Hepatocyte (in vitro differentiated cells): ENCODE measurements around the gene CDON. TPM values are rescaled to one million over a fixed set of nuclear protein-coding genes. Genes with fewer than 3 reads are reported as not detected.

ENCODE experiments used
- DNase-seq: peaks from one replicate; pipeline ENCODE4 v3.0.0-alpha.2; 2016; ENCODE audit warnings: low spot score
- H2AFZ ChIP-seq: fragments of 200-600 bp; sonication (generic); 2 replicates; pipeline ENCODE4 v1.6.0; 2016; ENCODE audit warnings: antibody characterized with exemption, mild to moderate bottlenecking
- H3K27ac ChIP-seq: fragments of 200-600 bp; sonication (generic); 2 replicates; pipeline ENCODE4 v1.5.1; 2016; ENCODE audit warnings: mild to moderate bottlenecking
- H3K27me3 ChIP-seq: fragments of 200-600 bp; sonication (generic); 2 replicates; pipeline ENCODE4 v1.6.1; 2016
- H3K36me3 ChIP-seq: fragments of 200-600 bp; sonication (generic); replicated peaks from 2 replicates; pipeline ENCODE4 v1.5.1; 2016; ENCODE audit warnings: low read depth; ENCODE audit not compliant: insufficient read depth
- H3K4me1 ChIP-seq: fragments of 200-600 bp; sonication (generic); 2 replicates; pipeline ENCODE4 v1.5.1; 2016; ENCODE audit warnings: mild to moderate bottlenecking, moderate library complexity; ENCODE audit not compliant: insufficient read depth
- H3K4me2 ChIP-seq: fragments of 200-600 bp; sonication (generic); 2 replicates; pipeline ENCODE4 v1.6.0; 2016
- H3K4me3 ChIP-seq: fragments of 200-600 bp; sonication (generic); 2 replicates; pipeline ENCODE4 v1.5.1; 2016; ENCODE audit warnings: mild to moderate bottlenecking
- H3K79me2 ChIP-seq: fragments of 200-600 bp; sonication (generic); 2 replicates; pipeline ENCODE4 v1.6.0; 2017; ENCODE audit warnings: mild to moderate bottlenecking
- H3K9me2 ChIP-seq: fragments of 200-600 bp; sonication (generic); replicated peaks from 2 replicates; pipeline ENCODE4 v1.6.0; 2017; ENCODE audit warnings: mild to moderate bottlenecking; ENCODE audit not compliant: insufficient read depth
- H3K9me3 ChIP-seq: fragments of 200-600 bp; sonication (generic); 2 replicates; pipeline ENCODE4 v1.5.1; 2016; ENCODE audit warnings: low read depth, mild to moderate bottlenecking
- H4K20me1 ChIP-seq: fragments of 200-600 bp; sonication (generic); 2 replicates; pipeline ENCODE4 v1.6.0; 2016; ENCODE audit warnings: mild to moderate bottlenecking; ENCODE audit not compliant: insufficient read depth, poor library complexity, severe bottlenecking
- CTCF ChIP-seq: fragments of 200-600 bp; sonication (generic); IDR thresholded peaks from 2 replicates; pipeline ENCODE4 v1.5.1; 2016; ENCODE audit warnings: antibody characterized with exemption, mild to moderate bottlenecking; ENCODE audit not compliant: poor library complexity
- EZH2 ChIP-seq: fragments of 200-600 bp; sonication (generic); IDR thresholded peaks from 2 replicates; pipeline ENCODE4 v1.6.1; 2016; ENCODE audit warnings: antibody characterized with exemption, mild to moderate bottlenecking, borderline replicate concordance
- EZH2phosphoT487 ChIP-seq: fragments of 200-600 bp; sonication (generic); IDR thresholded peaks from one replicate; pipeline ENCODE4 v1.6.1; 2018; ENCODE audit warnings: antibody characterized with exemption, mild to moderate bottlenecking, low read depth, moderate library complexity; ENCODE audit not compliant: unreplicated experiment, severe bottlenecking
- WGBS: methylation state at CpG from one replicate; pipeline ENCODE4 v1.1.6; 2016; ENCODE audit warnings: low lambda C conversion rate; ENCODE audit errors: missing lambda C conversion rate; 5-methylcytosine and 5-hydroxymethylcytosine counted together
- polyA plus RNA-seq: library from polyadenylated mRNA; unstranded; fragments of >200 nt; fragmentation: Nextera tagmentation; extraction: Ambion mirVana; gene quantifications from 2 replicates; pipeline ENCODE4 v1.2.1, GENCODE V29; 2016
- total RNA-seq: library from RNA; depleted of rRNA; stranded (reverse); fragments of >200 nt; gene quantifications from 2 replicates; pipeline ENCODE4 v1.2.3, GENCODE V29; 2014

Gene CDON
- total and polyA plus RNA-seq, 2 experiments from 2014 or later = 17.5 to 41.9 TPM

- no peak overlapping the region for H3K4me3 ChIP-seq
- no peak overlapping the region for H3K4me2 ChIP-seq
- WGBS = 79% methylated on average over 4 of the region's 4 CpGs
- TF ChIP-seq EZH2 = no peak
- TF ChIP-seq CTCF = no peak
- TF ChIP-seq EZH2phosphoT487 = no peak
- H3K27me3 ChIP-seq = no peaks in the 10 kb centered on the region
- no peak for DNase-seq
- no peak overlapping the region for H2AFZ ChIP-seq
- H3K9me2 ChIP-seq = no peaks in the 10 kb centered on the region
- H3K27ac ChIP-seq = no peak overlapping the region
- H3K4me1 ChIP-seq = peaks cover 7% of the 10 kb centered on the region
- no peaks in the 10 kb centered on the region for H4K20me1 ChIP-seq
- H3K9me3 ChIP-seq = no peaks in the 10 kb centered on the region
- no peaks in the 10 kb centered on the region for H3K36me3 ChIP-seq
- no peaks in the 10 kb centered on the region for H3K79me2 ChIP-seq
These were observed 33.1 kb upstream of the CDON start for GRCh38 chr11:126095745-126096144.

GRCh38 chr11:126090452-126090851 is 27.8 kb upstream of the CDON start:
- Histone ChIP-seq H3K9me3 (no peaks in the 10 kb centered on the region), H3K79me2 (no peaks in the 10 kb centered on the region), H3K4me2 (no peak overlapping the region), H3K36me3 (no peaks in the 10 kb centered on the region), H3K9me2 (no peaks in the 10 kb centered on the region), H2AFZ (no peak overlapping the region), H3K4me1 (no peaks in the 10 kb centered on the region), H4K20me1 (no peaks in the 10 kb centered on the region), H3K27ac (no peak overlapping the region), H3K27me3 (no peaks in the 10 kb centered on the region), H3K4me3 (no peak overlapping the region)
- no peak for DNase-seq
- TF ChIP-seq CTCF (no peak), EZH2phosphoT487 (no peak), EZH2 (no peak)
- 90% methylated on average over 5 of the region's 5 CpGs for WGBS

- no peaks in the 10 kb centered on the region for H3K79me2 ChIP-seq
- no peak for TF ChIP-seq EZH2
- TF ChIP-seq EZH2phosphoT487 = no peak
- no peak for TF ChIP-seq CTCF
- no peaks in the 10 kb centered on the region for H3K36me3 ChIP-seq
- H4K20me1 ChIP-seq = no peaks in the 10 kb centered on the region
- no peak overlapping the region for H3K27ac ChIP-seq
- H2AFZ ChIP-seq = no peak overlapping the region
- peaks cover 4% of the 10 kb centered on the region for H3K4me1 ChIP-seq
- no peak overlapping the region for H3K4me2 ChIP-seq
- no peaks in the 10 kb centered on the region for H3K9me3 ChIP-seq
- H3K9me2 ChIP-seq = no peaks in the 10 kb centered on the region
- H3K27me3 ChIP-seq = no peaks in the 10 kb centered on the region
- DNase-seq = no peak
- 29% methylated on average over 1 of the region's 1 CpG for WGBS
- no peak overlapping the region for H3K4me3 ChIP-seq
These were observed 26.3 kb upstream of the CDON start for GRCh38 chr11:126088999-126089398.

- Histone ChIP-seq H3K27ac (no peak overlapping the region), H3K4me2 (no peak overlapping the region), H3K4me1 (peaks cover 8% of the 10 kb centered on the region), H4K20me1 (no peaks in the 10 kb centered on the region), H3K36me3 (no peaks in the 10 kb centered on the region), H3K9me2 (no peaks in the 10 kb centered on the region), H3K27me3 (no peaks in the 10 kb centered on the region), H2AFZ (no peak overlapping the region), H3K79me2 (no peaks in the 10 kb centered on the region), H3K4me3 (no peak overlapping the region), H3K9me3 (no peaks in the 10 kb centered on the region)
- 75% methylated on average over 5 of the region's 5 CpGs for WGBS
- no peak for DNase-seq
- TF ChIP-seq EZH2phosphoT487 = no peak
- no peak for TF ChIP-seq CTCF
- no peak for TF ChIP-seq EZH2
These were observed 23.6 kb upstream of the CDON start for GRCh38 chr11:126086248-126086647.
